Ovary (tissue), 9 donors: ENCODE measurements around the gene GPR107. TPM values are rescaled to one million over a fixed set of nuclear protein-coding genes. Genes with fewer than 3 reads are reported as not detected.

Experiments used
- DNase-seq, 5 donors: peaks; one replicate each; pipeline ENCODE4 v3.0.0-alpha.2; 2019 to 2020
- H3K27ac ChIP-seq, 2 donors: fragments of 200-600 bp; one replicate each; pipeline versions ENCODE4 v1.5.1 to v1.8.0; 2019 to 2022
- H3K27me3 ChIP-seq: fragments of 200-600 bp; one replicate; pipeline ENCODE4 v1.8.0; 2022
- H3K36me3 ChIP-seq: fragments of 200-600 bp; sonication (generic); one replicate; pipeline ENCODE4 v1.5.1; 2019
- H3K4me1 ChIP-seq: one replicate; pipeline ENCODE4 v1.8.1; 2013; ENCODE audit warnings: mild to moderate bottlenecking, moderate library complexity; ENCODE audit not compliant: insufficient read depth
- H3K4me3 ChIP-seq: fragments of 200-600 bp; sonication (generic); one replicate; pipeline ENCODE4 v1.5.1; 2017
- H3K9me3 ChIP-seq, 2 donors: fragments of 200-600 bp in 1 of 2; sonication (generic) in 1 of 2; one replicate each; pipeline versions ENCODE4 v1.5.1 to v1.8.1; 2013 to 2019; ENCODE audit warnings: mild to moderate bottlenecking in 1 of 2, moderate library complexity in 1 of 2
- EP300 ChIP-seq: sonication (generic); formaldehyde crosslinking; IDR thresholded peaks from one replicate; pipeline ENCODE4 v1.6.1; 2017; ENCODE audit warnings: antibody characterized with exemption
- POLR2A ChIP-seq: fragments of 450-650 bp; IDR thresholded peaks from one replicate; pipeline ENCODE4 v1.6.1; 2017; ENCODE audit warnings: antibody characterized with exemption, mild to moderate bottlenecking, moderate library complexity
- WGBS, 3 donors: extraction: QIAGEN DNeasy Blood & Tissue Kit in 1 of 3; methylation state at CpG; one replicate each; pipeline versions ENCODE4 v1.1.5 to v1.1.7; 2013 to 2017; 5-methylcytosine and 5-hydroxymethylcytosine counted together
- intact Hi-C, 4 donors: fragments of 100-400 bp; cut with DNase I; formaldehyde crosslinking; loops; one replicate each; pipeline versions ENCODE4 v1.11.0 to v1.15.1; 2022 to 2023
- polyA plus RNA-seq, 2 donors: library from polyadenylated mRNA; stranded (reverse); fragments of 200-250 nt in 1 of 2; fragments of 350-450 nt in 1 of 2; fragmentation: Illumina TruSeq in 1 of 2; extraction: RNeasy Lipid Tissue Mini Kit (QIAGEN cat#74804) in 1 of 2; gene quantifications; one replicate each; pipeline ENCODE4 v1.2.3, GENCODE V29; 2013 to 2014
- total RNA-seq, 7 donors: library from RNA; depleted of rRNA in 2 of 7; stranded (reverse); fragments of >200 nt in 2 of 7; fragmentation: NEBNext Ultra II Directional in 3 of 7; extraction: Animal tissue kit (Norgen Biotek cat#: 25700) in 3 of 7; gene quantifications; one replicate each; pipeline versions ENCODE4 v1.1.0 to v1.2.4, GENCODE V29; 2016 to 2023
- TF ChIP-seq, protein P1 (sequence below), 3 donors: fragments of 450-650 bp in 2 of 3; fragments of 200-600 bp in 1 of 3; IDR thresholded peaks; one replicate each; pipeline versions ENCODE4 v1.5.1 to v1.8.0; 2016 to 2022; ENCODE audit warnings: antibody characterized with exemption in 3 of 3, mild to moderate bottlenecking in 1 of 3
- donor health status: DM: no; HTN: no; CAD: no; lungs with moderate emphysema.
- donor health status: DM: no; HTN: no; CAD: no.
- donor health status: Bipolar disorder and iron deficiency.
- donor health status: DM: yes; HTN: yes; CAD: no.
- donor health status: DM: no; HTN: no; CAD: no.
- donor health status: DM: yes; HTN: yes; CAD: no.

Gene GPR107
- total and polyA plus RNA-seq, 9 donors = 11.6 to 44.0 (median 28.3) TPM

- no peak for DNase-seq
Observed at GRCh38 chr9:130111786-130112537, 58.3 kb downstream of the GPR107 start.

GRCh38 chr9:130112538-130113151, 58.9 kb downstream of the GPR107 start:
- Histone ChIP-seq H3K36me3 (no peaks in the 10 kb centered on the region), H3K4me3 (no peak overlapping the region), H3K9me3 (no peaks in the 10 kb centered on the region), H3K27ac (no peak overlapping the region), H3K27me3 (no peaks in the 10 kb centered on the region), H3K4me1 (peaks cover 4% of the 10 kb centered on the region)
- no peak for DNase-seq
- intact Hi-C loops = loop anchor here in 2 of 4 donors (5.0 to 10.0 kb wide), 2 partner anchors 115 to 572 kb away; no protein-coding TSS in a partner anchor
- 46 to 57% (median 52%) methylated on average over 3 of the region's 3 CpGs for WGBS, 3 donors
- TF ChIP-seq, protein P1, sequence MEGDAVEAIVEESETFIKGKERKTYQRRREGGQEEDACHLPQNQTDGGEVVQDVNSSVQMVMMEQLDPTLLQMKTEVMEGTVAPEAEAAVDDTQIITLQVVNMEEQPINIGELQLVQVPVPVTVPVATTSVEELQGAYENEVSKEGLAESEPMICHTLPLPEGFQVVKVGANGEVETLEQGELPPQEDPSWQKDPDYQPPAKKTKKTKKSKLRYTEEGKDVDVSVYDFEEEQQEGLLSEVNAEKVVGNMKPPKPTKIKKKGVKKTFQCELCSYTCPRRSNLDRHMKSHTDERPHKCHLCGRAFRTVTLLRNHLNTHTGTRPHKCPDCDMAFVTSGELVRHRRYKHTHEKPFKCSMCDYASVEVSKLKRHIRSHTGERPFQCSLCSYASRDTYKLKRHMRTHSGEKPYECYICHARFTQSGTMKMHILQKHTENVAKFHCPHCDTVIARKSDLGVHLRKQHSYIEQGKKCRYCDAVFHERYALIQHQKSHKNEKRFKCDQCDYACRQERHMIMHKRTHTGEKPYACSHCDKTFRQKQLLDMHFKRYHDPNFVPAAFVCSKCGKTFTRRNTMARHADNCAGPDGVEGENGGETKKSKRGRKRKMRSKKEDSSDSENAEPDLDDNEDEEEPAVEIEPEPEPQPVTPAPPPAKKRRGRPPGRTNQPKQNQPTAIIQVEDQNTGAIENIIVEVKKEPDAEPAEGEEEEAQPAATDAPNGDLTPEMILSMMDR (IDR thresholded peaks at IDR 0.05) = no peak
- TF ChIP-seq EP300 (no peak), POLR2A (no peak)

More at GRCh38 chr9:130111786-130112537, 58.3 kb downstream of the GPR107 start:
- 87 to 90% (median 87%) methylated on average over 30 of the region's 30 CpGs for WGBS, 3 donors
- H3K36me3 ChIP-seq = no peaks in the 10 kb centered on the region
- no peaks in the 10 kb centered on the region for H3K9me3 ChIP-seq
- no peak for TF ChIP-seq POLR2A
- TF ChIP-seq, protein P1 (IDR thresholded peaks at IDR 0.05) = no peak
- no peak for TF ChIP-seq EP300
- H3K27ac ChIP-seq = no peak overlapping the region
- H3K27me3 ChIP-seq = no peaks in the 10 kb centered on the region
- peaks cover 4% of the 10 kb centered on the region for H3K4me1 ChIP-seq
- H3K4me3 ChIP-seq = no peak overlapping the region
- intact Hi-C loops = loop anchor here in 2 of 4 donors (5.0 to 10.0 kb wide), 2 partner anchors 115 to 573 kb away; no protein-coding TSS in a partner anchor

DNA sequence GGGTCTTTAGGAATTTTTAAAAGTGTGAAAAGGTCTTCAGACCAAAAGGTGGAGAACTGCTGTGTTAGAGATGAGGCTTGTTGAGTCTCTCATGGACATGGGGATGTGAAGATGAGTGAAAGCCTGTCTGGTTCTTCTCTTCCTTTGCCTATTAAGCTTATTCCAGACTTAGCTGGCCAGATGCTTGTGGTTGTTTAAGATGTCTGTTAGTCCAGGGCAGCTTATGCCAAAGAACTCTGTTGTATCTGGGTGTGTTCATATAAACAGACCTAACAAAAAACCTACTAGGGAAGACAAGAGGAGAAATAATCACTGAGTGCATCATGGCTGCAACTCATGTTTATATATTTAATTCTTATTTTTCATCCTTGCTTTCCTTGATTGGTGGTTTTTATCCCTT, 61.0 kb downstream of the GPR107 start:
- H3K27me3 ChIP-seq = no peaks in the 10 kb centered on the region
- peaks cover 4% of the 10 kb centered on the region for H3K4me1 ChIP-seq
- no peak overlapping the region for H3K27ac ChIP-seq
- DNase-seq = no peak
- no peaks in the 10 kb centered on the region for H3K9me3 ChIP-seq
- H3K36me3 ChIP-seq = no peaks in the 10 kb centered on the region
- intact Hi-C loops = loop anchor here in 2 of 4 donors (5.0 to 10.0 kb wide), 2 partner anchors 113 to 570 kb away; no protein-coding TSS in a partner anchor
- TF ChIP-seq, protein P1 (IDR thresholded peaks at IDR 0.05) = no peak
- no peak for TF ChIP-seq EP300
- TF ChIP-seq POLR2A = no peak
- H3K4me3 ChIP-seq = no peak overlapping the region

- Histone ChIP-seq H3K4me1 (no peaks in the 10 kb centered on the region), H3K4me3 (no peak overlapping the region), H3K9me3 (no peaks in the 10 kb centered on the region), H3K27ac (no peak overlapping the region), H3K27me3 (no peaks in the 10 kb centered on the region), H3K36me3 (no peaks in the 10 kb centered on the region)
- WGBS, 3 donors = 95 to 97% (median 97%) methylated on average over 9 of the region's 9 CpGs
- DNase-seq = no peak
- intact Hi-C loops = loop anchor here in 1 of 4 donors (10.0 kb wide), 1 partner anchor 568 kb away; no protein-coding TSS in a partner anchor
- no peak for TF ChIP-seq EP300
- TF ChIP-seq POLR2A = no peak
- TF ChIP-seq, protein P1 (IDR thresholded peaks at IDR 0.05) = no peak
Observed at GRCh38 chr9:130116346-130116745, 62.6 kb downstream of the GPR107 start.
